ENCODE data around the gene TFF1. TPM values are rescaled to one million over a fixed set of nuclear protein-coding genes. Genes with fewer than 3 reads are reported as not detected.

Gene TFF1
- total and polyA plus RNA-seq, 2 of the 4 experiments (the other 2 are of a cell fraction): not detected

- in situ Hi-C loops (cut with MboI; ENCODE audit: low sequenced_read_pairs) (no loop called here), dilution Hi-C loops (cut with HindIII; ENCODE audit: low sequenced_read_pairs, unreplicated experiment) (no loop called here)
- H2AK9ac ChIP-seq (replicated peaks; ENCODE audit: low read depth, low read length, poor library complexity): no peak overlapping the region
Measured at GRCh38 chr21:42379426-42380215, 13.3 kb upstream of the TFF1 start.

More at GRCh38 chr21:42379426-42380215, 13.3 kb upstream of the TFF1 start:
- H3K56ac ChIP-seq (ENCODE audit: extremely low read depth, insufficient read depth, low read length): no peak overlapping the region
- H4K91ac ChIP-seq (ENCODE audit: insufficient read depth, low read depth, low read length): no peak overlapping the region
- WGBS, 2 experiments (ENCODE audit: extremely low coverage in 2 of 2, insufficient read length in 1 of 2): 43% methylated on average over 7 of the region's 17 CpGs; no CpG with 5 or more reads in 1 of the 2 experiments
- TF ChIP-seq MAZ (IDR thresholded peaks at IDR 0.05; ENCODE audit: borderline replicate concordance, low read depth, low read length) (no peak), CTCF (conservative IDR thresholded peaks at IDR 0.05; ENCODE audit: low read depth, low read length) (no peak), CEBPB (IDR thresholded peaks at IDR 0.05; ENCODE audit: low read depth, low read length) (no peak), FOS (IDR thresholded peaks at IDR 0.05; ENCODE audit: low read depth, low read length) (no peak), ELK1 (IDR thresholded peaks at IDR 0.05; ENCODE audit: borderline replicate concordance, low read depth, low read length) (no peak), CHD1 (IDR thresholded peaks at IDR 0.05; ENCODE audit: low read depth, low read length) (no peak), SMC3 (IDR thresholded peaks at IDR 0.05; ENCODE audit: low read depth, low read length) (no peak), MAFK (IDR thresholded peaks at IDR 0.05; ENCODE audit: low read depth, low read length) (no peak), BHLHE40 (IDR thresholded peaks at IDR 0.05; ENCODE audit: low read depth, low read length) (no peak), POLR2A (IDR thresholded peaks at IDR 0.05; ENCODE audit: low read depth, low read length) (no peak), NFE2L2 (IDR thresholded peaks at IDR 0.05; ENCODE audit: low read depth, low read length) (no peak), RFX5 (IDR thresholded peaks at IDR 0.05; ENCODE audit: low read depth, low read length) (no peak), RCOR1 (IDR thresholded peaks at IDR 0.05; ENCODE audit: insufficient replicate concordance, low read length) (no peak), MXI1 (IDR thresholded peaks at IDR 0.05; ENCODE audit: borderline replicate concordance, low read depth, low read length) (no peak), RAD21 (IDR thresholded peaks at IDR 0.05; ENCODE audit: low read length) (no peak), USF2 (IDR thresholded peaks at IDR 0.05; ENCODE audit: low read depth, low read length) (no peak)
- no peak overlapping the region for H4K8ac ChIP-seq (ENCODE audit: low read depth in 2 of 2, low read length in 2 of 2)
- ChIA-PET POLR2A (ENCODE audit: unreplicated experiment) (no interaction called here), CTCF (no interaction called here)
- no peak overlapping the region for H3K4me2 ChIP-seq (ENCODE audit: low read depth, low read length)
- no peak overlapping the region for H3K14ac ChIP-seq (replicated peaks; ENCODE audit: low read depth, low read length)
- H3K27ac ChIP-seq (ENCODE audit: insufficient read depth, low read length): no peak overlapping the region
- H3K23ac ChIP-seq (ENCODE audit: low read depth, low read length): no peak overlapping the region
- H2BK120ac ChIP-seq (ENCODE audit: low read depth, low read length): no peak overlapping the region
- no peak overlapping the region for H2BK20ac ChIP-seq (ENCODE audit: low read depth, low read length)
- H3K9me3 ChIP-seq (ENCODE audit: control insufficient read depth, insufficient read depth, low read length): peaks cover 3% of the 10 kb centered on the region; the same call in 1 of the 2 replicates
- ATAC-seq (ENCODE audit: low read depth): no peak
- H4K5ac ChIP-seq (ENCODE audit: low read depth, low read length): no peak overlapping the region
- H2BK5ac ChIP-seq (ENCODE audit: low read depth, low read length, poor library complexity, severe bottlenecking): no peak overlapping the region
- no peak overlapping the region for H2AFZ ChIP-seq (replicated peaks; ENCODE audit: low read length, poor library complexity)
- no peak overlapping the region for H3K4me3 ChIP-seq (ENCODE audit: insufficient read depth, low read depth, low read length)
- H4K20me1 ChIP-seq (ENCODE audit: insufficient read depth, low read length): no peaks in the 10 kb centered on the region
- BruUV-seq (replicated peaks): no TSS peak
- no peak overlapping the region for H3K9ac ChIP-seq (ENCODE audit: low read depth, low read length)
- H3K9me1 ChIP-seq (ENCODE audit: insufficient read depth, low read length): no peaks in the 10 kb centered on the region
- H3K79me1 ChIP-seq (ENCODE audit: low read depth in 1 of 2, low read length in 2 of 2): no peaks in the 10 kb centered on the region
- intact Hi-C loops (cut with micrococcal nuclease): no loop called here
- no peak overlapping the region for H3K4ac ChIP-seq (ENCODE audit: low read depth, low read length)
- no peak overlapping the region for H2AK5ac ChIP-seq (ENCODE audit: low read depth, low read length)
- no peak overlapping the region for H3K18ac ChIP-seq (ENCODE audit: low read depth, low read length)
- no peaks in the 10 kb centered on the region for H3K36me3 ChIP-seq (ENCODE audit: control insufficient read depth, insufficient read depth, low read length)
- DNase-seq: no peak
- no peak overlapping the region for H2BK15ac ChIP-seq (ENCODE audit: low read depth, low read length)
- H3K4me1 ChIP-seq (ENCODE audit: control insufficient read depth, insufficient read depth, low read length): no peaks in the 10 kb centered on the region
- peaks cover 27% of the 10 kb centered on the region for H3K27me3 ChIP-seq (ENCODE audit: control insufficient read depth, insufficient read depth, low read length)
